Measurements from ENCODE around the gene RCN1.

The RCN1 gene

DNA sequence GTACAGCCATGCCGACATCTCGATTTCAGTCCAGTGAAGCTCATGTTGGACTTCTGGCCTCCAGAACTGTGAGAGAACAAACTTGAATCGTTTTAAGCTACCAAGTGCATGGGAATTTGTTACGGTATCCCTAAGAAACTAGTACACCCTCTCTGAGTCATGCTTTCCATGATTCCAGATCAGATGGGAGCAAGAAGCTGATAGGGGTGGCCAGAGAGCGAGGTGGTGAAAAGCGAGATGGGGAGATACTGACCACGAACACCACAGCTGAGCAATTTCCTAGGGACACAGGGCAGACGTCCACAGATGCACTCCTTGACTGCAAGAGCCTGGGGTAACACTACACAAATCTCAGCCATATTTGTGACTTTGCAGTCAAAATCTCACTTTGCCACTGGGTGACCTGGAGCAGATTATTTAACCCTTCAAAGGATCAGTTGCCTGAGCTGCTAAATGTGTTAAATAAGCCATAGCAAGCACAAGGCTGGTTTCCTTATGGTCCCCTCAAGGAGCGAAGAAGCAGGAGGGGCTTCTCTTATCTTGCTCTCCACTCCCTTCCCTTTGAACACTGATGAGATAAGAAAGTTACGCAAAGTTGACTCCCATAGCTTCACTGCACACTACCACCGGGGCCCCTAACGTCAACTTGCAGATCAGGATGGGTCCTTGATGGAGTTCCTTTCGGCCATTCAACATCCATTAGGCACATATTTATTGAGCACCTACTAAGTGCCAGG is 22.6 kb upstream of the RCN1 start:
- Histone ChIP-seq H3K27ac (replicated peaks) (no peak overlapping the region), H3K4me3 (replicated peaks; ENCODE audit: insufficient read depth, low read length) (no peak overlapping the region), H3K27me3 (ENCODE audit: insufficient read depth, poor library complexity, severe bottlenecking) (peaks cover 2% of the 10 kb centered on the region)
- no peak for TF ChIP-seq SPI1 (IDR thresholded peaks at IDR 0.05; ENCODE audit: borderline replicate concordance, low read depth)
- TF ChIP-seq, protein P1, sequence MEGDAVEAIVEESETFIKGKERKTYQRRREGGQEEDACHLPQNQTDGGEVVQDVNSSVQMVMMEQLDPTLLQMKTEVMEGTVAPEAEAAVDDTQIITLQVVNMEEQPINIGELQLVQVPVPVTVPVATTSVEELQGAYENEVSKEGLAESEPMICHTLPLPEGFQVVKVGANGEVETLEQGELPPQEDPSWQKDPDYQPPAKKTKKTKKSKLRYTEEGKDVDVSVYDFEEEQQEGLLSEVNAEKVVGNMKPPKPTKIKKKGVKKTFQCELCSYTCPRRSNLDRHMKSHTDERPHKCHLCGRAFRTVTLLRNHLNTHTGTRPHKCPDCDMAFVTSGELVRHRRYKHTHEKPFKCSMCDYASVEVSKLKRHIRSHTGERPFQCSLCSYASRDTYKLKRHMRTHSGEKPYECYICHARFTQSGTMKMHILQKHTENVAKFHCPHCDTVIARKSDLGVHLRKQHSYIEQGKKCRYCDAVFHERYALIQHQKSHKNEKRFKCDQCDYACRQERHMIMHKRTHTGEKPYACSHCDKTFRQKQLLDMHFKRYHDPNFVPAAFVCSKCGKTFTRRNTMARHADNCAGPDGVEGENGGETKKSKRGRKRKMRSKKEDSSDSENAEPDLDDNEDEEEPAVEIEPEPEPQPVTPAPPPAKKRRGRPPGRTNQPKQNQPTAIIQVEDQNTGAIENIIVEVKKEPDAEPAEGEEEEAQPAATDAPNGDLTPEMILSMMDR (IDR thresholded peaks at IDR 0.05; ENCODE audit: insufficient read depth, low read length) = no peak
- no peak for TF ChIP-seq POLR2AphosphoS5 (IDR thresholded peaks at IDR 0.05; ENCODE audit: low read depth)
- TF ChIP-seq GABPA (IDR thresholded peaks at IDR 0.05; ENCODE audit: low read depth) = no peak
- no peak for TF ChIP-seq REST (IDR thresholded peaks at IDR 0.05; ENCODE audit: insufficient replicate concordance, low read depth)
- DNase-seq (ENCODE audit: low read depth in 1 of 2, low spot score in 1 of 2) = no peak

- no peak for TF ChIP-seq REST (IDR thresholded peaks at IDR 0.05; ENCODE audit: insufficient replicate concordance, low read depth)
- TF ChIP-seq GABPA (IDR thresholded peaks at IDR 0.05; ENCODE audit: low read depth) = no peak
- no peak for TF ChIP-seq SPI1 (IDR thresholded peaks at IDR 0.05; ENCODE audit: borderline replicate concordance, low read depth)
- TF ChIP-seq, protein P1 (IDR thresholded peaks at IDR 0.05; ENCODE audit: insufficient read depth, low read length) = no peak
- no peak for TF ChIP-seq POLR2AphosphoS5 (IDR thresholded peaks at IDR 0.05; ENCODE audit: low read depth)
- no peak overlapping the region for H3K4me3 ChIP-seq (replicated peaks; ENCODE audit: insufficient read depth, low read length)
- no peak for DNase-seq (ENCODE audit: low read depth in 1 of 2, low spot score in 1 of 2)
- H3K27me3 ChIP-seq (ENCODE audit: insufficient read depth, poor library complexity, severe bottlenecking) = peaks cover 2% of the 10 kb centered on the region
- no peak overlapping the region for H3K27ac ChIP-seq (replicated peaks)
Observed at GRCh38 chr11:32069361-32070058, 21.4 kb upstream of the RCN1 start.

DNA sequence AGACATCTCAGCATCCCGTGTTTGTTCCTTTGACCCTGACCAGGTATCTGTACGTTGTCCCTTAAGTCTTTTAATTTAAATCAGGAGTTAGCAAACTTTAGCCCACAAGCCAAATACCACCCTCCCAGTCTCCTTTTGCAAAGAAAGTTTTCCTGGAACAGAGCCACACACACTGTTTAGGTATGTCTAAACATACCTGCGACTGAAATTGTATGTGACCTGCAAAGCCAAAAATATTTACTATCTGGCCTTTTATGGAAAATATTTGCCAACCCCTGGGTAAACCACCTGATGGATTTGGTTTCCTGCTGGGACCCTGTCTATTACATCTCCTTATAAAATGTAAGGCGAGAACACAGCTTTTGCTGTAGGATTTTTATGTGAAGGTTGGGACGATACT is 20.2 kb upstream of the RCN1 start:
- DNase-seq (ENCODE audit: low read depth in 1 of 2, low spot score in 1 of 2) = no peak
- Histone ChIP-seq H3K4me3 (replicated peaks; ENCODE audit: insufficient read depth, low read length) (no peak overlapping the region), H3K27me3 (ENCODE audit: insufficient read depth, poor library complexity, severe bottlenecking) (peaks cover 2% of the 10 kb centered on the region), H3K27ac (replicated peaks) (no peak overlapping the region)
- no peak for TF ChIP-seq POLR2AphosphoS5 (IDR thresholded peaks at IDR 0.05; ENCODE audit: low read depth)

- no peak for DNase-seq (ENCODE audit: low read depth in 1 of 2, low spot score in 1 of 2)
Observed at GRCh38 chr11:32071811-32072210, 19.1 kb upstream of the RCN1 start.

More at GRCh38 chr11:32071811-32072210, 19.1 kb upstream of the RCN1 start:
- no peak for TF ChIP-seq SPI1 (IDR thresholded peaks at IDR 0.05; ENCODE audit: borderline replicate concordance, low read depth)
- no peak for TF ChIP-seq GABPA (IDR thresholded peaks at IDR 0.05; ENCODE audit: low read depth)
- TF ChIP-seq REST (IDR thresholded peaks at IDR 0.05; ENCODE audit: insufficient replicate concordance, low read depth) = no peak
- TF ChIP-seq, protein P1 (IDR thresholded peaks at IDR 0.05; ENCODE audit: insufficient read depth, low read length) = no peak
- no peak for TF ChIP-seq POLR2AphosphoS5 (IDR thresholded peaks at IDR 0.05; ENCODE audit: low read depth)
- H3K27me3 ChIP-seq (ENCODE audit: insufficient read depth, poor library complexity, severe bottlenecking) = peaks cover 2% of the 10 kb centered on the region
- no peak overlapping the region for H3K27ac ChIP-seq (replicated peaks)
- H3K4me3 ChIP-seq (replicated peaks; ENCODE audit: insufficient read depth, low read length) = no peak overlapping the region
